ENCODE data around the gene CACNA1A. TPM values are rescaled to one million over a fixed set of nuclear protein-coding genes. Genes with fewer than 3 reads are reported as not detected.

The CACNA1A gene
- total and polyA plus RNA-seq, 2 of the 4 experiments (the other 2 are of a cell fraction), result 5.9 to 15.0 TPM

DNA sequence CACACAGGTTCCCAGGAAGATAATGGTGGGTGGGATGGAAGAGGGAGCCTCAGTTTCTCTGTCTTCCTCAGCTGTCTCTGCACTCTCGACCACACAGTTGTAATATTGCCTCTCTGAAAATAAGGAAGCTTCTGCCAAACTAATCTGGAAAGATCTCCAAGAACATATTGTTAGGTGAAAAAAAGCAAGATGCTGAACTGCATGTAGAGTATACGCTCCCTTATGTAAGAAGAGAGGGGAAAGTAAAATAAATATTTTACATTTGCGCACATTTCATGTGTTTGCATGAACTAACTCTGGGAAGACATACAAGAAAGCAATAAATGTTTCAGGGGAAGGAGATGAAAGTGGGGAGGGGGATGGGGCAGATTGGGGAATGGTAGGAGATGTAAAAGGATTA, 41.9 kb upstream of the CACNA1A start:
- BruUV-seq (replicated peaks), result no TSS peak

More for the DNA sequence above, 41.9 kb upstream of the CACNA1A start:
- no peak overlapping the region for H3K4me3 ChIP-seq (ENCODE audit: insufficient read depth, low read depth, low read length)
- H4K5ac ChIP-seq (ENCODE audit: low read depth, low read length), result no peak overlapping the region
- H2BK20ac ChIP-seq (ENCODE audit: low read depth, low read length), result no peak overlapping the region
- H3K23ac ChIP-seq (ENCODE audit: low read depth, low read length), result no peak overlapping the region
- H3K27ac ChIP-seq (ENCODE audit: insufficient read depth, low read length), result no peak overlapping the region
- H3K4ac ChIP-seq (ENCODE audit: low read depth, low read length), result no peak overlapping the region
- no peak overlapping the region for H3K9ac ChIP-seq (ENCODE audit: low read depth, low read length)
- POLR2A ChIA-PET (ENCODE audit: unreplicated experiment), result no interaction called here
- no peaks in the 10 kb centered on the region for H3K79me1 ChIP-seq (ENCODE audit: low read depth in 1 of 2, low read length in 2 of 2)
- H2BK120ac ChIP-seq (ENCODE audit: low read depth, low read length), result no peak overlapping the region
- H2BK15ac ChIP-seq (ENCODE audit: low read depth, low read length), result no peak overlapping the region
- H4K8ac ChIP-seq (ENCODE audit: low read depth in 2 of 2, low read length in 2 of 2), result no peak overlapping the region
- DNase-seq, result no peak
- intact Hi-C loops (cut with micrococcal nuclease), result no loop called here
- CTCF ChIA-PET, result interaction anchor here (0.6 kb wide), 1 partner anchor 302 kb away, joined by 3 read pairs; no protein-coding TSS in a partner anchor
- no peak overlapping the region for H2AFZ ChIP-seq (replicated peaks; ENCODE audit: low read length, poor library complexity)
- H3K4me1 ChIP-seq (ENCODE audit: control insufficient read depth, insufficient read depth, low read length), result no peaks in the 10 kb centered on the region
- no peak for ATAC-seq (ENCODE audit: low read depth)
- H3K18ac ChIP-seq (ENCODE audit: low read depth, low read length), result no peak overlapping the region
- H3K27me3 ChIP-seq (ENCODE audit: control insufficient read depth, insufficient read depth, low read length), result peaks cover 13% of the 10 kb centered on the region
- H3K36me3 ChIP-seq (ENCODE audit: control insufficient read depth, insufficient read depth, low read length), result no peaks in the 10 kb centered on the region
- H4K20me1 ChIP-seq (ENCODE audit: insufficient read depth, low read length), result no peaks in the 10 kb centered on the region; the same call in 1 of the 2 replicates
- H2BK5ac ChIP-seq (ENCODE audit: low read depth, low read length, poor library complexity, severe bottlenecking), result no peak overlapping the region
- no peak overlapping the region for H2AK9ac ChIP-seq (replicated peaks; ENCODE audit: low read depth, low read length, poor library complexity)
- no peak overlapping the region for H4K91ac ChIP-seq (ENCODE audit: insufficient read depth, low read depth, low read length)
- dilution Hi-C loops (cut with HindIII; ENCODE audit: low sequenced_read_pairs, unreplicated experiment), result no loop called here
- 100% methylated on average over 1 of the region's 3 CpGs; no CpG with 5 or more reads in 1 of the 2 experiments for WGBS, 2 experiments (ENCODE audit: extremely low coverage in 2 of 2, insufficient read length in 1 of 2)
- H3K56ac ChIP-seq (ENCODE audit: extremely low read depth, insufficient read depth, low read length), result no peak overlapping the region
- H2AK5ac ChIP-seq (ENCODE audit: low read depth, low read length), result no peak overlapping the region
- H3K4me2 ChIP-seq (ENCODE audit: low read depth, low read length), result no peak overlapping the region
- in situ Hi-C loops (cut with MboI; ENCODE audit: low sequenced_read_pairs), result no loop called here
- H3K9me1 ChIP-seq (ENCODE audit: insufficient read depth, low read length), result no peaks in the 10 kb centered on the region
- TF ChIP-seq NFE2L2 (IDR thresholded peaks at IDR 0.05; ENCODE audit: low read depth, low read length), result no peak
- TF ChIP-seq SMC3 (IDR thresholded peaks at IDR 0.05; ENCODE audit: low read depth, low read length), result no peak
- TF ChIP-seq RCOR1 (IDR thresholded peaks at IDR 0.05; ENCODE audit: insufficient replicate concordance, low read length), result no peak
- TF ChIP-seq CEBPB (IDR thresholded peaks at IDR 0.05; ENCODE audit: low read depth, low read length), result no peak
- TF ChIP-seq CHD1 (IDR thresholded peaks at IDR 0.05; ENCODE audit: low read depth, low read length), result no peak
- TF ChIP-seq RFX5 (IDR thresholded peaks at IDR 0.05; ENCODE audit: low read depth, low read length), result no peak
- TF ChIP-seq, protein P1, sequence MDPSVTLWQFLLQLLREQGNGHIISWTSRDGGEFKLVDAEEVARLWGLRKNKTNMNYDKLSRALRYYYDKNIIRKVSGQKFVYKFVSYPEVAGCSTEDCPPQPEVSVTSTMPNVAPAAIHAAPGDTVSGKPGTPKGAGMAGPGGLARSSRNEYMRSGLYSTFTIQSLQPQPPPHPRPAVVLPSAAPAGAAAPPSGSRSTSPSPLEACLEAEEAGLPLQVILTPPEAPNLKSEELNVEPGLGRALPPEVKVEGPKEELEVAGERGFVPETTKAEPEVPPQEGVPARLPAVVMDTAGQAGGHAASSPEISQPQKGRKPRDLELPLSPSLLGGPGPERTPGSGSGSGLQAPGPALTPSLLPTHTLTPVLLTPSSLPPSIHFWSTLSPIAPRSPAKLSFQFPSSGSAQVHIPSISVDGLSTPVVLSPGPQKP (IDR thresholded peaks at IDR 0.05; ENCODE audit: borderline replicate concordance, low read depth, low read length), result no peak
- TF ChIP-seq POLR2A (IDR thresholded peaks at IDR 0.05; ENCODE audit: low read depth, low read length), result no peak
- no peak for TF ChIP-seq BHLHE40 (IDR thresholded peaks at IDR 0.05; ENCODE audit: low read depth, low read length)
- TF ChIP-seq RAD21 (IDR thresholded peaks at IDR 0.05; ENCODE audit: low read length), result no peak
- no peak for TF ChIP-seq MXI1 (IDR thresholded peaks at IDR 0.05; ENCODE audit: borderline replicate concordance, low read depth, low read length)
- no peak for TF ChIP-seq USF2 (IDR thresholded peaks at IDR 0.05; ENCODE audit: low read depth, low read length)
- TF ChIP-seq, protein P2, sequence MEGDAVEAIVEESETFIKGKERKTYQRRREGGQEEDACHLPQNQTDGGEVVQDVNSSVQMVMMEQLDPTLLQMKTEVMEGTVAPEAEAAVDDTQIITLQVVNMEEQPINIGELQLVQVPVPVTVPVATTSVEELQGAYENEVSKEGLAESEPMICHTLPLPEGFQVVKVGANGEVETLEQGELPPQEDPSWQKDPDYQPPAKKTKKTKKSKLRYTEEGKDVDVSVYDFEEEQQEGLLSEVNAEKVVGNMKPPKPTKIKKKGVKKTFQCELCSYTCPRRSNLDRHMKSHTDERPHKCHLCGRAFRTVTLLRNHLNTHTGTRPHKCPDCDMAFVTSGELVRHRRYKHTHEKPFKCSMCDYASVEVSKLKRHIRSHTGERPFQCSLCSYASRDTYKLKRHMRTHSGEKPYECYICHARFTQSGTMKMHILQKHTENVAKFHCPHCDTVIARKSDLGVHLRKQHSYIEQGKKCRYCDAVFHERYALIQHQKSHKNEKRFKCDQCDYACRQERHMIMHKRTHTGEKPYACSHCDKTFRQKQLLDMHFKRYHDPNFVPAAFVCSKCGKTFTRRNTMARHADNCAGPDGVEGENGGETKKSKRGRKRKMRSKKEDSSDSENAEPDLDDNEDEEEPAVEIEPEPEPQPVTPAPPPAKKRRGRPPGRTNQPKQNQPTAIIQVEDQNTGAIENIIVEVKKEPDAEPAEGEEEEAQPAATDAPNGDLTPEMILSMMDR (conservative IDR thresholded peaks at IDR 0.05; ENCODE audit: low read depth, low read length), result no peak
- no peak for TF ChIP-seq MAFK (IDR thresholded peaks at IDR 0.05; ENCODE audit: low read depth, low read length)
- no peak for TF ChIP-seq FOS (IDR thresholded peaks at IDR 0.05; ENCODE audit: low read depth, low read length)
- TF ChIP-seq MAZ (IDR thresholded peaks at IDR 0.05; ENCODE audit: borderline replicate concordance, low read depth, low read length), result no peak
- no peaks in the 10 kb centered on the region for H3K9me3 ChIP-seq (ENCODE audit: control insufficient read depth, insufficient read depth, low read length)
- H3K14ac ChIP-seq (replicated peaks; ENCODE audit: low read depth, low read length), result no peak overlapping the region

All from IMR-90 (cell line).